Stimulated activated CD4-positive, alpha-beta T cell treated with anti-CD3 and anti-CD28 coated beads, TNF-alpha, amount 100 ng/mL, for 4 hours (primary cell): Measurements from ENCODE around the gene ARHGAP21.

Experiments
- DNase-seq, 3 experiments: peaks; one replicate each; pipeline ENCODE4 v3.0.0-alpha.2; 2020; ENCODE audit warnings: low read depth in 3 of 3

Gene ARHGAP21

DNA sequence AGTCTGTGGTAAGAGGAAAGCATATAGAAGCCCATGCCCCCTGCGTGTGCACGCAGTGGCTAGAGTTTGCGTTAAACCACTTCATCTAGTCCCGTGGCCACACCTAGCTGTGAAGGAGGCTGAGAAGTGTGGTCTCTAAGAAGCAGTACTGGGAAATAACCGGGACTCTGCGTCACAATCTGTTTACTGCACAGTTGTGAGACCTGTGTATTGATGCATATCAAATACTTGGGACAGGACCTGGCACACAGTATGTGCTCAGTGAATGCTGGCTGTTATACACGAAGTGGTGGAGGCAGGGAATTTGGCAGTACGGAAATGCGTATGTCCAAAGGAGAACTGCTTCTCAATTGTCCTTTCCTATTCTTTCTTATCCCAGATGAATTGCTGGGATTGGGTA is 149.5 kb downstream of the ARHGAP21 start:
- DNase-seq: no peak

DNA sequence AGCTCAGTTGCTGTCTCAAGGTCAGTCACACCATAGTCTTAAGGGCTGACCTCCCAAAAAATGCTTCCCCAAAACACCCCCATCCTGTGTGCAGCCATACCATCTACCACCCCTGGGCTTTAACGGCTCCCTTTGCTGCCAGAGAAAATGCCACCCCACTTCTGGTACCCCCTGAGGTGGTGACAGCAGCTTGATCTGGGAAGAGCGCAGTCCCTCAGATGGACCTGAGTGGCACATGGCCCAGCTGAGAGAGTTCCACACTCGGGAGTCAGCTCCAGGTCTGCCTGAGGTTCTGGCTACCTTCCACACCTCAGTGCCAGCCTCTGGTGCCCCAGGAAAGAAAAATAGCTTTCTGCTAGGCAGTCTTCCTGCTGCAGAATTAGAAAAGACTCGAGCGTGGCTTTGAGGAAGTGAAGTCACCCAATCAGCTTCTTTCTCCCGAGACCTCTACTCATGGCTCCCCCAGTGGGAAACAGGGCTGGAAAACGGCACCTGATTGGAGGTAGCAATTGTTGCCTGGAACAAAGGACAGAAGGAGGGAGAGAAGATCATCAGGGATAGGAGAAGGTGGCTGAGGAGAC is 151.7 kb downstream of the ARHGAP21 start:
- no peak for DNase-seq

DNA sequence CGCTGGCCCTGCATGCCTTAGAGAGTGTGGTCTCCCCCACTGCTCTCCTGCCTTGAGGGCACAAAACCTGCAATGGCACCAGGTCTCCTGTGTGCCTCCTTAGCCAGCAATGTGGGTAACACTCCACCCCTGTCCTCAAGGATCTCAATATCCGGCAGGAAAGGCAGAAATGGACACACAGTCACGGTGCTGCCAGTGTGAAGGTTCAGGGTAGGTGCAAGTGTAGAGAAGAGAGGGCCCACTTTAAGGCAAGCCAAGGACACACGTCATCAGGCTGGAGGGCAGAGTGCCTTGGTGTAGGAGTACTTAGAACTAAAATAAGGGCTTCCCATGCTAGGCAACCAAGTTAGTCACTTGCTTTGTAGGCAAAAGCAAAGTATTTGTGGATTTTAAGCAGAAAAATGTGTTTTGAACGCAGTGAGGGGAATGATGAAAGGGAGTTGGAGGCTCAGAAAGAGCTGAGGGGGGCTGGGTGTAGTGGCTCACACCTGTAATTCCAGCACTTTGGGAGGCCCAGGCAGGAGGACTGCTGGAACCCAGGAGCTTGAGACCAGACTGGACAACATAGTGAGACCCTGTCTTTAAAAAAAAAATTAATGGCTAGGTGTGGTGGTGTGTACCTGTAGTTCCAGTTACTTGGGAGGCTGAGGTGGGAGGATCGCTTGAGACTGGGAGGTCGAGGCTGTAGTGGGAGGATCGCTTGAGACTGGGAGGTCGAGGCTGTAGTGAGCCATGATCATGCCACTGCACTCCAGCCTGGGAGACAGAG is 152.8 kb downstream of the ARHGAP21 start:
- DNase-seq: no peak

DNA sequence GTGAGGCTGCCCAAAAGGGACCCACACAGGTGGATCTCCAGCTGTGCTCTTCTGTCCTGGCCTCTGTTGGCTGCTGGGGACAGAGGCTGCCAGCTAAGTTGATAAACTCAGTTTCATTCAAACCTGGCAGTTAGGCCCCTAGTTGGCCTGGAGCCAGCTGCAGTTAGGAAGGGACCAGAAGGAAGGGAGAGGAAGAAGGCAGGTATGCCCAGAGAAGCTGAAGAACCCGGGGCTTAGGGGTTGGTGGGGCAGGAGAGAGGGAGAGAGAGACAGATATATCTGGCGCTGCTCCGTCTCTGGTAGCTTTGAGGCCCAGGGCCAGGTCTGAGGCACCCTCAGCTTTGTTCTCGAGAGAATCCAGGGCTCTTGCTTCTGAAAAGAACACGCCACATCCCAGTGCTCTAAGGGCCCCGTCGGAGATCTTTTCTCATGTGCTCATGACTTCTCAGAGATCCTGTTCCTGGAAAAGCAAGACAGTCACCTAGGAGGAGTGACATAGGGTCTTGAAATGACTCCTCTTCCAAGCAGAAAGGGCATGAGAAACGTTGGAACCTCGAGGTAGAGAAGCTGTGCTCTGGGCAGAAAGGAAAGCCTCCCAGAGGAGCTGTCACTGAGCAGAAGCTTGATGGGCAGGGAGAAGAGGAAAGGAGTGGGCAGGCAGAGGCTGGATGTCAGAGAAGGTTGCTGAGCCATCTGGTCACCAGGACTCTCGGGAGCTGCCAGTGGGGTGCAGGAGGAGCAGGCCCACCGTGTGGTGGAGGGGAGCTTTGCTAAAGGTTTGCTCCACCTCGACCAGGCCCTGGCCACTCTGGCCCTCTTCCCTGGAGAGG is 153.6 kb downstream of the ARHGAP21 start:
- no peak for DNase-seq

DNA sequence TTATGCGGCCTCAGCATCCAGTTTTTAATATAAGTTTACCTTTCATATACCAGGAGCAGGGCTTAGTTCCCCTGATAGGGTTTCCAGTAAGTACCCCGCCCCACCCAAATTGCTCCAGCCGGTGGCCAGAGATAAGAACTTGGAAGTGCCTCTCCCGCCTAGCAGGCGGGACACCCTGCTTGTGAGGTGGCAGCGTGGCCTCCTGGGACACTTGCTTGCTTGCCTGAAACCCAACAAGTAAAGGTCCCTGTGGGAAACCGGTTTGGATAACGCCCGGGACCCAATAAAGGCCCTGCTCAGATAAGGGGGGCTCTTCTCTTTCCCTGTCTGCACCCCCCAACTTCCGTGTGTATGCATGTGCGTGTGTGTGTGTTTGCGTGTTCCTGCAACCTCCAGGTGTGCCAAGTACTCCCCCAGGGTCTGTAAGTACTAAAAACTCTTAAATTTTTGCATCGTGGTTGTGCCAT is 154.3 kb downstream of the ARHGAP21 start:
- DNase-seq: no peak

DNA sequence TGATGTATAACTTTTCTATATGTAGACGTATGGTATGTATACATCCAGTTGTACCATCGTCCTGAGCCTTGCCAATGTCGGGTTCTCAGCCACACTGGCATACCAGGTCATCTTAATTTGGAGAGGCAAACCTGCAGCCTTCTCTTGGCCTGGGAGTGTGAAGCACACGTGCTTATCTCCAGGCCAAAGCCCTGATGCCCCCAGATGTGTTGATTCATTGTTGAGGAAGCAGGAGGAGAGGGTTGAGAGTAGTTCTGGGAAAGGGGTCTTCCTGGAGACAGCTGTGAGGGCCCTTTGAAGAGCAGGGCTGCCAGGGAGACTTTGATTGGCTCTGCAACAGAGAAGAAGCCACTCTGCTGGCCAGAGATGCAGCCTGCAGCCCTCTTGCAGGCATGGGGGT is 155.6 kb downstream of the ARHGAP21 start:
- DNase-seq: no peak

DNA sequence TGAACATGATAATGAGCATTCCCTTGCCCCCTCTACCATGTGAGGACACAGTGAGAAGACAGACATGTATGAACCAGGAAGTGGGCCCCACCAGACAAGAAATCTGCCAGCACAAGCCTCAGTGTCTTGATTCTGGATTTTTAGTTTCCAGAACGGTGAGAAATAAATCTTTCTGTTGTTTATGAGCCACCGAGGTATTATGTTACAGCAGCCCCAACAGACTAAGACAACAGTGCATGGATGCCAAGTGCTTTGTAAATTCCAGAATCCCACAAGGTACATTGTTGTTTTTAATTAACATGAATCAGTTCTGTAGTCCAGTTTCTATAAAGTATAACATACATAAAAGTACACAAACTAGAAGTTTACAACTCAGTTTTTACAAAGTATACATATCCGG is 162.2 kb downstream of the ARHGAP21 start:
- DNase-seq: no peak

DNA sequence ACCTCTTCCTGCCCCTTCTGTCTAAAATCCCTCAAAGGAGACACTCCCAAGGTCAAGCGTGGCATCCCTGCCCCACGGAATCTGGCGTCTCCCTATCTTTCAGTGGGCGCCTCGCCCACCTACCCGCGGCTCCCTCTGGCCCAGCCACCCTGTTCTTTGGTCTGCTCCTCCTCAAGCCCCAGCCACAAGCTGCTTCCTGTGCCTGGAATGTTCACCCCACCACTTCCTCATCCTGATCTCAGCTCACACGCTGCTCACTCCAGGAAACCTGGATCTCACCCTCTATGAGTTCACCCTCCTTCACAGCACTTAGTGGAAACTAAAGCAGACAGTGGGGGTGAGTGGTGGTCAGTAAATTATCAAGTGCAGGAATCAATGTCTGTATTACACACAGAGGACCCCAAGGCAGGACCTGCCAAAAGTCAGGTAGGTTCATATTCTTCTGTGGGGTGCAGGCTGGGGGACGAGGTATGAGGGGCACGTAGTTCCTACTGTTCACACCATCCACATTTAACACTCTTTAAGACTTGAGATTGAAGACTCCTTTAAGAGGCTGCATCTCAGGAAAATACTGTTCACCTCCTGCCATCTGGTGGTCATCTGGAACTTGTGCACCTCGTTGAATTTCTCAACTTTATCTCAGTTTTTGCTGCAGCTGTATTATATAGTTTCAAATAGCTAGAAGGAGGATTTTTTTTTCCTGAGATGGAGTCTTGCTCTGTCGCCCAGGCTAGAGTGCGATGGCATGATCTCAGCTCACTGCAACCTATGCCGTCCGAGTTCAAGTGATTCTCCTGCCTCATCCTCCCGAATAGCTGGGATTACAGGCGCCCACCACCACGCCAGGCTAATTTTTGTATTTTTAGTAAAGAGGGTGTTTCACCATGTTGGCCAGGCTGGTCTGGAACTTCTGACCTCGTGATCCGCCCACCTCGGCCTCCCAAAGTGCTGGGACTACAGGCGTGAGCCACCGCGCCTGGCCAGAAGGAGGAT is 166.6 kb downstream of the ARHGAP21 start:
- DNase-seq: no peak

DNA sequence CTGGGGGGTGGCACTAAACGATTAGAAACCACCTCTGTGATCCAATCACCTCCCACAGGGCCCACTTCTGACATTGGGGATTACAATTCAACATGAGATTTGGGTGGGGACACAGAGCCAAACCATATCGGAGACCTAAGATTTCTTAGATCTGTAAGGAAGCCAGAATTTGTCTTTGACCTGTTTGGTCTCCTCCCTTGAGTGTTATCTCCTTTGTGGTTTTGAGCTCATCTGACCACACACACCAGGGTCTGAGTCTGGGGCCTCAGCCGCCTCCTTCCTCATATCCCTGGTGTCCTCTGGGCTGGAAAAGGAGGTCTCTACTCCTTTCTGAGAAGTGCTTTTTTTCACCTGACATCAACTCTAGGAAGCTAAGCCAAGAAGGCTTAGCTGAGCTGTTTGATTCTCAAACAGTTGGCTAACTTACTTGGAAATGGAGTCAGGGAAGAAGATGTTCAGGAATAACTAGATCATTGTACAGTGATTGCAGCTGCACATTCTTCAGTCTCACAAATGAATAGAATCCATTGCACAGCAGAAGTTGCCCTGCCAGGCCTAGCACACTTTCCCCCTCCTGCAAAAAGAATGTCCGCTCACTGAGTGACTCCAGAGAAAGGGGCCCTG is 167.4 kb downstream of the ARHGAP21 start:
- no peak for DNase-seq

DNA sequence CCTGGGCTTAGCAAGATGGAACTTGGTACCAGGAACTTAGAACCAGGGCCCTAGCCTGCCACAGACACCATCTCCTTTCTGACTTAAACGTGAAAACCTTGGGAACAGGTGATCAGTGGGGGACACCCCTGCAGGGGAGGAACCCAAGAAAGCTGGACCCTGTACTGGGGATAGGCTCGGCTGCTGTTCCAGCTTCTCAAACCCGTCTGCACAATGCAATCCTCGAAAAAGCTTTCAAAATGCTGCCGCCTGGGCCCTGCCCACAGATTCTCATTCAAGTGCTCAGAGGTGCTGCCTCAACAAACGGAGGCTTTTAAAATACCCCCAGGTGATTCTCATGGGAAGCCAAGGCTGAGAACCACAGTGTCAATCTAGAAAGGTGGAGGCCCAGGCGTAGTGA is 169.7 kb downstream of the ARHGAP21 start:
- no peak for DNase-seq

DNA sequence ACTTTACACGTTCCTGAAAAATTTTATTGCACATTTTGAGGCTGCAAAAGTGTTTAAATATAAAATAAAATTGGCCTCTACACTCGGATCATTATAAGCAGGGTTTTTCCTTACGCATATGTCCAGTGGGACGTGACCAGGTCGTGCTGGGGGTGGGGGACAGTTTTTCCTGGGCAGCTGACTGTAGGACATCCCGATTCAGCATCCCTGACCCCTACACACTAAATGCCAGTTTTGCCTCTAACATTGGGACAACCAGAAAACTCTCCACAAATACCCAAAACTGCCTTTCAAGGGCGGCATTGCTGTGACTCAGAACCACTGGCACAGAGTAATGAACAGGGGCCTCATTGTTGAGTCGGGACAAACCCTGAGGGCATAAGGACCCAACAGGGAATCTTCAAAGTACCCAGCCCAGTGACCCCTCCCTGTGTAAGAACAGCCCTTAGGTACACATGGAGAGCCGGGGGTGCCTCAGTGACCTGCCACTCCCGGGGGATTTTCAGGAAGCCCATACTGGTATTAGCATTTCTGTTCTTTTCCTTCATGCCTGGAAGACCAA is 170.6 kb downstream of the ARHGAP21 start:
- DNase-seq: no peak

DNA sequence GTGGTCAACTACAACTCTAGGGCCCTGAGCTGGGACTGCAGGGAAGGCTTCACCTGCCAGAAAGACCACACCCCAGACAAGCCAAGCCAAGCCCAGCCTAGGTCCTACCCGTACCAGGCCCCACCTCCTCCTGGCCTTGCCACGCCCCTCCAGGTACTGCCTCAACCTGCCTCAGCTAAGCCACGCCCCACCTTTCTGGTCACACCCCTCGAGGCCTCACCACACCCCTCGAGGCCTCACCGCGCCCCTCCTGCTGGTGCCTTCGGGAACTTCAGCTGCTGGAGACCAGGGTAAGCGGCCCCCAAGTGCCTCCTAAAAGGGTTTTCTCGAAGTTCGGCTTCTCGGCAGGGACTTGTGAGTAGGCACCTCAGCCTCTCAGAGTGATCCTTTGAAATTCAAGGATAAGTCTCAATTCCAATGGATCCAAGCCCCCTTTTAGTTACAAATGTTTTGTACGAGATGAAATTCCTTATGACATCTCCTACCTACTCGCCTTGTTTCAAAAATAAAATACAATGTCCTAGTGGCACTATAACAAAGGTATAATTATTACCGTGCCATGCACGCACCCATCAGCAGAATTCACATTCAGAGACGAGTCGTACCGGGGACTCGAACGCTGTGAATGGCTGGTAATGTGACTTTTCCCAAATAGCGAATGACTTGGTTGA is 171.2 kb downstream of the ARHGAP21 start:
- DNase-seq: no peak

DNA sequence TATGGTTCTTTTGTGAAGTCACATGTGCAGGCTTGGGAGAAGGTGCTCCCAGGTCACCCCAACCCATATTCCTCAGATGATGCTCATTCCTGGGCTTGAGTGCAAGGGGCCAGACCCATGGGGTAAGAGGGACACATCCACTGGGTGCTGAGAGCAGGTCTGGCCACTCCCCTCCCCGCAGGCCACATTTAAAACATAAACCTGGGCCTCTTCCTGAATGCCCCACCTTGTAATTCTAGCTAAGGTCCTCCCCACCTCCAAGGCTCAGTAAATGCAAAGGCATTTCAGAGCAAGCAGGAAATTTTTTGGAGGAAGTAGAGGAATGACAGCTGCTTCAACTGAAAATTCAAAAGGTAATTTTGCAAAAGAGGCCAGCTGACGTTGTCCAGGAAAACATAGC is 172.5 kb downstream of the ARHGAP21 start:
- DNase-seq: no peak

DNA sequence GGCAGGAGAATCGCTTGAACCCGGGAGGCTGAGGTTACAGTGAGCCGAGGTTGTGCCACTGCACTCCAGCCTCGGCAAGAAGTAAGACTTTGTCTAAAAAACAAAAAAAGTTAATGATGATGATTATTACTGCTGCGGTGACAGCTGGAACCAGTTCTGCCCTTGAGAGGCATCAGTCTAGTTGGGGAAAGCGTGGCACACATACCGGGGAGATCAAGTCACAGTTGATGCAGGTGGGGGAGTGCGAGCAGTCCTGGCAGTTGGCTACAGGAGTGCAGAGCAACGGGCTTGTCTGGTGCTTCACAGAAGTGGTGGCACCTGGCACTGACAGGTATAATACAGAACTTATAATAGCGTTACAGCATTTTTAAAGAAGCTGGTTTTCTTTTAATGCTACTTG is 173.0 kb downstream of the ARHGAP21 start:
- no peak for DNase-seq

DNA sequence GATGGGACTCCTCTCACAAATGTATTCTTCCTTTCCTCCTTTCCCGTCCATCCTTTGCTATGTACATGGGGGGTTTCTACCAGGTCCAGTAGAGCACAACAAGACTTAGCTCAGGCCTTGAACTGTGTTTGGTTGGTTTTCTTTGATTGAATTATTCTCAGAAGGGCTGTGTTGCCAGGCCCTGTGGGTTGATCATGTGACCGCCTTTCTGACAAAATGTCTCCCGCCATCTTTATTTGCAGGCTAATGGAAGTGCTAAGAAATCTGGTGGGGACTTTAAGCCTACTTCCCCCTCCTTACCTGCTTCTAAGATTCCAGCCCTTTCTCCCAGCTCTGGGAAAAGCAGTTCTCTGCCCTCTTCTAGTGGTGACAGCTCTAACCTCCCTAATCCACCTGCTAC is 178.1 kb downstream of the ARHGAP21 start:
- DNase-seq: no peak

DNA sequence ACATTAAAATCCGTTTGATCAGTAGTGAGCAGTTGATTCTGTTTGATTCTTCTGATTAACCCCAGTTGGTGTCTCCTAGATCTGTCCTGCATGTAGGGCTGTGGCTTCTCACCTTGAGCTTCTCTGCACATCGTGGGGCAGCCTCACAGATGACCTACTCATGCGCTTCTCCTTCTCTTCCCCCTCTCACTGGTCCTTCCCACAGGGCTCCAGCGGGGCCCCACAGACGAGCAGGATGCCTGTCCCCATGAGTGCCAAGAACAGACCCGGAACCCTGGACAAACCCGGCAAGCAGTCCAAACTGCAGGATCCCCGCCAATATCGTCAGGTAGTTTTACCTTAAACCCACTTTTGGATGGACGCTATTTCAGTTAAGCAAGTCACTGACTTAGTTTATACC is 178.9 kb downstream of the ARHGAP21 start:
- no peak for DNase-seq

DNA sequence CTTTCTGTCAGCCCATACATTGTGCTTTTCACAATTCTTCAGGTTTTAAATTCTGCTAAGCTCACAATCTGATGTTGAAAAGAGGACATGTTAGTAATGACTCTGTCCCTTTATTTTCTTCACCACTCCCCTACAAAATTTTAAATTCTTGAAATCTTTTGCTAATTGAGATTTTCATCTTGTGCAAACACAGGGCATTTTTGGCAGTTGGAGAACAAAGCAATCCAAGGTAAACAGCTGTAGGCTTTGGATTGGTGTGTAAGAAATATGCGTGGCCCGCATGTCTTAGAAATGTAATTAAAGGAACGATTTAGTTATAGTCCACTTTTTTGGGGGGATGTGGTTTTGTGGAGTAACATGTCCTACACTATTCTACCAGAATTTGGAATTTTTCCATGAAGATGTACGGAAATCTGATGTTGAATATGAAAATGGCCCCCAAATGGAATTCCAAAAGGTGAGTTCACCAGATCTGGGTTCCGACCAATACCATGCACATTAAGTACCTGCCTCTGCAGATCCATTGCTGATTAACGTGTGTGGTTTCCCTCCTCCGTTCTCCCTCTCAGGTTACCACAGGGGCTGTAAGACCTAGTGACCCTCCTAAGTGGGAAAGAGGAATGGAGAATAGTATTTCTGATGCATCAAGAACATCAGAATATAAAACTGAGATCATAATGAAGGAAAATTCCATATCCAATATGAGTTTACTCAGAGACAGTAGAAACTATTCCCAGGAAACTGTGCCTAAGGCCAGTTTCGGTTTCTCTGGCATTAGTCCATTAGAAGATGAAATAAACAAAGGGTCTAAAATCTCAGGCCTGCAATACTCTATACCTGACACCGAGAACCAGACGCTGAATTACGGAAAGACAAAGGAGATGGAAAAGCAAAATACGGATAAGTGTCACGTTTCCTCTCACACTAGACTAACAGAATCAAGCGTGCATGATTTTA is 181.1 kb downstream of the ARHGAP21 start:
- DNase-seq: no peak

DNA sequence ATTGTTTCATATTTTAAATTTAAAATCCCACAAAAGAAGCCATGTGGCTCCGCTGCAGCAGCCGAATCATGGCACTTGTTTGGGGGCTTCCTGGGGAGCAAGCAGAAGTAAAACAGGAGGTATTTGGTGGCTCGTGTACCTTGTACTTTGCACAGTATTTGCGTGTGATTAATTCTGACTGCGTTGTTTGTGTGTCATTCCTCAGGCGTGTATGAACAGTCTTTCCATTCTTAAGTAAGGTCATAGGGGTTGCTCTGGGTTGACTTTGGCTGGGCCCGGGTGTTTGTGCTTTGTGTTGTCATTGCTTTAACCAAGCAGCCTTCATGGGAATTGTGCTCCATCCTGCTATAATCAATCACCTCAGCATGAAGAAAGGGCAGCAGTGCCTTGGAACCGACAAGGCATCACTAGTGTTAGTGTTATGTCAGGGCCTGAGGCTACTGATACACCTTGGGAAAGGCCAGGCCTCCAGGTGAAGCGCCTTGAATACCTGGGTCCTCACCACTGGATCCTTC is 182.4 kb downstream of the ARHGAP21 start:
- no peak for DNase-seq

DNA sequence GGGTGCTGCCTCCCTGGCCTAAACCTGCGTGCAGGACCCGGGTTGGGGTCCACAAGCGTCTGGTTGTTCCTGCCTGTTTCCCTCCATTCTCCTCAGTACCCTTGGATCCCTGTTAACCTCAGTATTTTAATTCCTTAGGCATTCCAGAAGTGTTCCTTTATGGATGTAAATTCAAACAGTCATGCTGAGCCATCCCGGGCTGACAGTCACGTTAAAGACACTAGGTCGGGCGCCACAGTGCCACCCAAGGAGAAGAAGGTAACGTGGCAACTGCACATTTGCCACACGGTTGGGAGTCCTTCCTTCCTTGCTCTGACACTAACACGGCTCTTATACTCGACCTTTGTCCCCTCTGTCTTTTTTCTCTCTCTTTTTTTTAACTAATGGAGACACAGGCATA is 187.1 kb downstream of the ARHGAP21 start:
- no peak for DNase-seq
